A673 (cell line): ENCODE data around the gene MKRN1.

ENCODE experiments used
- CTCF ChIP-seq: fragments of 300-800, 200-600 bp; sonication (generic); conservative IDR thresholded peaks from 2 replicates; pipeline ENCODE4 v1.5.1; 2017; ENCODE audit warnings: low read depth, mild to moderate bottlenecking, antibody characterized with exemption, low read length, moderate library complexity, mixed read lengths
- EZH2 ChIP-seq: fragments of 200-600 bp; sonication (generic); IDR thresholded peaks from 2 replicates; pipeline ENCODE4 v1.6.1; 2017; ENCODE audit warnings: borderline replicate concordance, low read depth, mild to moderate bottlenecking, mixed read lengths, antibody characterized with exemption, low read length; ENCODE audit not compliant: poor library complexity, severe bottlenecking

- TF ChIP-seq CTCF (no peak), EZH2 (no peak)
These were observed 39.9 kb downstream of the MKRN1 start for GRCh38 chr7:140439359-140439758.
